Endometrium (tissue), 2 donors: ENCODE data around the gene PIK3C2B.
"Not testable (repeated sequence)": the region's sequence is repeated elsewhere in the genome, so short reads cannot be mapped to it uniquely, and the experiment has no call there.

Experiments used
- FAIRE-seq: peaks from 2 replicates; lab custom pipeline; 2012; peaks lifted over from hg19 to GRCh38; lab: Jason Lieb, UNC
- donor health status: control.
- donor health status: control.

Gene PIK3C2B

GRCh38 chr1:204507317-204508105 is 12.9 kb upstream of the PIK3C2B start:
- no peak for FAIRE-seq

- FAIRE-seq = no peak
Observed at GRCh38 chr1:204506969-204507316, 12.3 kb upstream of the PIK3C2B start.

GRCh38 chr1:204506201-204506968 is 11.8 kb upstream of the PIK3C2B start:
- peak; percentile 8 for FAIRE-seq

- FAIRE-seq = peak; percentile 68
Observed at GRCh38 chr1:204505674-204506200, 11.1 kb upstream of the PIK3C2B start.

GRCh38 chr1:204503913-204504519 is 9.4 kb upstream of the PIK3C2B start:
- FAIRE-seq = no peak

- peak; percentile 64 for FAIRE-seq
Observed at GRCh38 chr1:204503122-204503912, 8.7 kb upstream of the PIK3C2B start.

GRCh38 chr1:204502241-204502640 is 7.6 kb upstream of the PIK3C2B start:
- no peak for FAIRE-seq

- no peak for FAIRE-seq
Observed at GRCh38 chr1:204499511-204500468, 5.2 kb upstream of the PIK3C2B start.

GRCh38 chr1:204498981-204499380 is 4.4 kb upstream of the PIK3C2B start:
- FAIRE-seq = no peak

- no peak for FAIRE-seq
Observed at GRCh38 chr1:204495777-204496176, 1.2 kb upstream of the PIK3C2B start.

- FAIRE-seq = no peak
Observed at GRCh38 chr1:204495078-204495753, 611 bp upstream of the PIK3C2B start.

GRCh38 chr1:204493984-204494280 is 673 bp downstream of the PIK3C2B start:
- no peak for FAIRE-seq

- FAIRE-seq = no peak
Observed at GRCh38 chr1:204493145-204493983, 1.2 kb downstream of the PIK3C2B start.

GRCh38 chr1:204491655-204492054 is 3.0 kb downstream of the PIK3C2B start:
- FAIRE-seq = no peak

GRCh38 chr1:204487256-204487615 is 7.4 kb downstream of the PIK3C2B start:
- no peak for FAIRE-seq

GRCh38 chr1:204486513-204487255 is 7.9 kb downstream of the PIK3C2B start:
- FAIRE-seq = not testable (repeated sequence)

- FAIRE-seq = no peak
Observed at GRCh38 chr1:204483791-204484190, 10.8 kb downstream of the PIK3C2B start.

GRCh38 chr1:204480515-204480914 is 14.1 kb downstream of the PIK3C2B start:
- FAIRE-seq = no peak
